Transverse colon (tissue), 4 donors: ENCODE results near the gene PRSS50. TPM values are rescaled to one million over a fixed set of nuclear protein-coding genes. Genes with fewer than 3 reads are reported as not detected.
A peak's percentile ranks its signal among the peaks of the same experiment; 100 is the strongest.

Experiments
- DNase-seq: peaks from one replicate; pipeline ENCODE4 v3.0.0-alpha.2; 2019
- H3K27ac ChIP-seq, 4 donors: fragments of 200-600 bp; sonication (generic); 2 replicates each; pipeline ENCODE4 v1.5.1; 2016 to 2018; ENCODE audit warnings: inconsistent platforms in 4 of 4
- H3K27me3 ChIP-seq: fragments of 200-600 bp; sonication (generic); 2 replicates; pipeline ENCODE4 v1.5.1; 2017; ENCODE audit warnings: inconsistent platforms
- H3K36me3 ChIP-seq, 4 donors: fragments of 200-600 bp; sonication (generic); 2 replicates each; pipeline ENCODE4 v1.5.1; 2017 to 2019; ENCODE audit warnings: inconsistent platforms in 4 of 4
- H3K4me1 ChIP-seq, 4 donors: fragments of 200-600 bp; sonication (generic); 2 replicates each; pipeline ENCODE4 v1.5.1; 2017 to 2020; ENCODE audit warnings: inconsistent platforms in 4 of 4
- H3K4me3 ChIP-seq, 4 donors: fragments of 200-600 bp; sonication (generic); 1 replicate in 1 of 4; 2 replicates in 3 of 4; pipeline versions ENCODE4 v1.5.1 to v1.6.1; 2017 to 2019; ENCODE audit warnings: inconsistent platforms in 4 of 4
- H3K9me3 ChIP-seq, 2 donors: fragments of 200-600 bp; sonication (generic); 2 replicates each; pipeline ENCODE4 v1.5.1; 2017 to 2019; ENCODE audit warnings: inconsistent platforms in 2 of 2
- EP300 ChIP-seq: sonication (generic); formaldehyde crosslinking; IDR thresholded peaks from one replicate; pipeline ENCODE4 v1.6.1; 2017; ENCODE audit warnings: antibody characterized with exemption, low read depth
- POLR2A ChIP-seq: fragments of 450-650 bp; IDR thresholded peaks from one replicate; pipeline ENCODE4 v1.6.1; 2016; ENCODE audit warnings: antibody characterized with exemption, mild to moderate bottlenecking, moderate library complexity
- POLR2AphosphoS5 ChIP-seq, 3 donors: sonication (generic); formaldehyde crosslinking; IDR thresholded peaks; one replicate each; pipeline ENCODE4 v1.6.1; 2016; ENCODE audit warnings: antibody characterized with exemption in 3 of 3
- WGBS, 2 donors: methylation state at CpG; one replicate each; pipeline ENCODE4 v1.1.5; 2018; ENCODE audit warnings: low coverage in 1 of 2; 5-methylcytosine and 5-hydroxymethylcytosine counted together
- in situ Hi-C, 4 donors: fragments of 200-750 bp; cut with MboI; loops; one replicate each; pipeline versions ENCODE4 v1.15.0 to v1.15.1; 2017; ENCODE audit warnings: low sequenced_read_pairs in 3 of 4, low pct_ligation_motif_present in 1 of 4, low pct_unique_long_range_greater_than_20kb in 1 of 4
- intact Hi-C: fragments of 100-400 bp; cut with DNase I; formaldehyde crosslinking; loops from one replicate; pipeline ENCODE4 v1.15.1; 2023; ENCODE audit warnings: low total_unique reads
- total RNA-seq, 4 donors: library from RNA; depleted of rRNA; stranded (reverse); fragments of >200 nt; gene quantifications; one replicate each; pipeline ENCODE4 v1.1.0, GENCODE V29; 2016
- TF ChIP-seq, protein P1 (sequence below), 5 experiments: fragments of 200-600 bp in 3 of 5; fragments of 450-650 bp in 2 of 5; sonication (generic) in 3 of 5; IDR thresholded peaks; 1 replicate in 2 of 5; 2 replicates in 3 of 5; pipeline ENCODE4 v1.5.1; 2016 to 2017; ENCODE audit warnings: antibody characterized with exemption in 5 of 5, inconsistent platforms in 3 of 5, mild to moderate bottlenecking in 2 of 5, moderate library complexity in 1 of 5

PRSS50 gene
- total RNA-seq, 4 donors from 2014 or later = 0.14 TPM; not detected in 3

DNA sequence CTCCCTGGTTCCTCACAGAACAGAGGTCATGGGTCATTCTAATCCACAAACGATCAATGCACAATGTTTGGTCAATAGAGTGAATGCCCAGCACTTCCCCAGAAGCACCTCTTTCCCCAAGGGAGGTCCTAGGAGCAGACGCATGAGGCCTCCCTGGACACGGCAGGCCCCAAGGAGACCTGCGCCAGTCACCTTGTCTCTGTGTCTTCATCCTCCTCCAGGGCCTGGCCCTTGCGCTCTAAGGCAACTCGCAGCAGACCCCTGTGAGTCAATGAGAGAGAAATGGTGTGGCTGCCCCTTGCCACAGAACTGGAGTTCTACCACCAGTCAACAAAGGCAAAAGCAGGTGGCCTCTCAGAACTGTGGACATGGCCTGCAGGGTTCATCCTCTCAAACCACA, 42.2 kb downstream of the PRSS50 start:
- H3K9me3 ChIP-seq = no peaks in the 10 kb centered on the region
- TF ChIP-seq POLR2AphosphoS5 (IDR thresholded peaks at IDR 0.05) (no peak), EP300 (no peak), POLR2A (no peak)
- TF ChIP-seq, protein P1, sequence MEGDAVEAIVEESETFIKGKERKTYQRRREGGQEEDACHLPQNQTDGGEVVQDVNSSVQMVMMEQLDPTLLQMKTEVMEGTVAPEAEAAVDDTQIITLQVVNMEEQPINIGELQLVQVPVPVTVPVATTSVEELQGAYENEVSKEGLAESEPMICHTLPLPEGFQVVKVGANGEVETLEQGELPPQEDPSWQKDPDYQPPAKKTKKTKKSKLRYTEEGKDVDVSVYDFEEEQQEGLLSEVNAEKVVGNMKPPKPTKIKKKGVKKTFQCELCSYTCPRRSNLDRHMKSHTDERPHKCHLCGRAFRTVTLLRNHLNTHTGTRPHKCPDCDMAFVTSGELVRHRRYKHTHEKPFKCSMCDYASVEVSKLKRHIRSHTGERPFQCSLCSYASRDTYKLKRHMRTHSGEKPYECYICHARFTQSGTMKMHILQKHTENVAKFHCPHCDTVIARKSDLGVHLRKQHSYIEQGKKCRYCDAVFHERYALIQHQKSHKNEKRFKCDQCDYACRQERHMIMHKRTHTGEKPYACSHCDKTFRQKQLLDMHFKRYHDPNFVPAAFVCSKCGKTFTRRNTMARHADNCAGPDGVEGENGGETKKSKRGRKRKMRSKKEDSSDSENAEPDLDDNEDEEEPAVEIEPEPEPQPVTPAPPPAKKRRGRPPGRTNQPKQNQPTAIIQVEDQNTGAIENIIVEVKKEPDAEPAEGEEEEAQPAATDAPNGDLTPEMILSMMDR (IDR thresholded peaks at IDR 0.05) = no peak
- intact Hi-C loops (no loop called here), in situ Hi-C loops (no loop called here)
- no peak overlapping the region for H3K27ac ChIP-seq
- 91% methylated on average over 6 of the region's 6 CpGs; no CpG with 5 or more reads in 1 of the 2 donors for WGBS, 2 donors
- H3K4me3 ChIP-seq = no peak overlapping the region
- DNase-seq = no peak
- H3K36me3 ChIP-seq = no peaks in the 10 kb centered on the region
- H3K27me3 ChIP-seq = no peaks in the 10 kb centered on the region
- H3K4me1 ChIP-seq = no peaks in the 10 kb centered on the region

DNA sequence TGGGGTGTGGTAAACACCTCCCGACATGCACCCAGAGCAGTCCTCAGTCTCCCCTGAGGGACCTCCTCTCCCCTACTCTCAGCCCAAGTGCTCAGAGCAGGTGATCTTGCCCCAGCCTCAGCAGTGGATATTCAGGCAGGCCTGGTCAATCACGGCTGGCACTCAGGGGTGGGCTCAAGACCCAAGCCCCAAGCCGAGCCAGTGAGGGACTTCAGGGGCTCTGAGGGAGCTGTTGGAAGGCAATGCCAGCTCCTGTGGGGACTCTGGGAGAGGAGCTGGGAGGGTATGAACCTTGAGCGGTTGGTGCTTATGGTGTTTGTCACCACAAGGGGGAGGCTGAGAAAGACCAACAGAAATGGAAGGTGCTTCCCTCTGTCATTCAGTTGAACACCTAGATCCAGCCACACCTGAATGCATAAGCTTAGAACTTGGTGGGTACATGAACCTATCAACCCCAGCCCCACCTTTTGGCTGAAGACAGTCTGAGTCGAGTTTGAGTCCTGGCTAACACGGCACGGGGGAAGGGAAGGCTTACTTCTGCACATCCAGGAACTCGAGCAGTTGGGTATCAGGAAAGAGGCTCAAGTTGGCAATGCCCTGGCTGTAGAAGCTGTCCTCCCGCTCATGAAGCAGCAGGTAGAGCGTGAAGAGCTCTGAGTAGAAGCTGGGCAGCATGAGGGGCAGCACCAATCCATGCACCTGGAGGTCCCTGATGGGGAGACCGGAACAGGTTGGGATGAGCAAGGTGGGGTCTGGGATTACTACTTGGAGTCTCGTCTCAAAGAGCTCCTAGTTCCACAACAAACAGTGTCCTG, 43.4 kb downstream of the PRSS50 start:
- no peaks in the 10 kb centered on the region for H3K9me3 ChIP-seq
- no peaks in the 10 kb centered on the region for H3K36me3 ChIP-seq
- WGBS, 2 donors = 89 to 100% methylated on average over 1 to 12 of the region's 12 CpGs
- H3K27me3 ChIP-seq = no peaks in the 10 kb centered on the region
- in situ Hi-C loops (no loop called here), intact Hi-C loops (no loop called here)
- H3K27ac ChIP-seq = no peak overlapping the region
- no peaks in the 10 kb centered on the region for H3K4me1 ChIP-seq
- no peak overlapping the region for H3K4me3 ChIP-seq
- no peak for TF ChIP-seq EP300
- TF ChIP-seq, protein P1 (IDR thresholded peaks at IDR 0.05) = peak in 2 of 5 experiments; percentile 10 to 13
- DNase-seq = no peak

- no peaks in the 10 kb centered on the region for H3K36me3 ChIP-seq
- H3K4me3 ChIP-seq = no peak overlapping the region
- TF ChIP-seq EP300 (no peak), POLR2AphosphoS5 (IDR thresholded peaks at IDR 0.05) (no peak), POLR2A (no peak)
- TF ChIP-seq, protein P1 (IDR thresholded peaks at IDR 0.05) = no peak
- H3K9me3 ChIP-seq = no peaks in the 10 kb centered on the region
- 71 to 87% methylated on average over 4 to 8 of the region's 10 CpGs for WGBS, 2 donors
- no peak overlapping the region for H3K27ac ChIP-seq
- DNase-seq = no peak
- no peaks in the 10 kb centered on the region for H3K4me1 ChIP-seq
- in situ Hi-C loops (no loop called here), intact Hi-C loops (no loop called here)
- H3K27me3 ChIP-seq = no peaks in the 10 kb centered on the region
Measured at GRCh38 chr3:46673151-46674030, 44.3 kb downstream of the PRSS50 start.

DNA sequence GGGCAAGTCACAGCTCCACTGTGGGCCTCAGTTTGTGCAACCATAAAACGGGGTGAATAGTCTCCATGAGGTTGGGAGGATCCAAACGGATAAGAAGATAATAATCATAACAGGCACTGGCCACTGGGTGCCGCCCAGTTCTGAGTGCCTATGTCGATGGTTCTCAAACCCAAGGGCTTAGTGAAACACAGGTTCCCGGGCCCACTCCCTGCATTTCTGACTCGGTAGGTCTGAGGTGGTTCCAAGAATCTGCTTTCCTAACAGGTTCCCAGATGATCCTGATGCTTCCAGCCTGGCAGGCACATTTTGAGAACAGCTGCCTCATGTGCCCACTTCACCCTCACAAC, 45.3 kb downstream of the PRSS50 start:
- intact Hi-C loops (no loop called here), in situ Hi-C loops (no loop called here)
- no peaks in the 10 kb centered on the region for H3K4me1 ChIP-seq
- TF ChIP-seq, protein P1 (IDR thresholded peaks at IDR 0.05) = no peak
- TF ChIP-seq EP300 (no peak), POLR2AphosphoS5 (IDR thresholded peaks at IDR 0.05) (no peak), POLR2A (no peak)
- no peak overlapping the region for H3K27ac ChIP-seq
- no peaks in the 10 kb centered on the region for H3K27me3 ChIP-seq
- no peak overlapping the region for H3K4me3 ChIP-seq
- peak; percentile 4 for DNase-seq
- H3K36me3 ChIP-seq = no peaks in the 10 kb centered on the region
- H3K9me3 ChIP-seq = no peaks in the 10 kb centered on the region
- 86 to 94% methylated on average over 5 to 6 of the region's 6 CpGs for WGBS, 2 donors
